ENCODE results near the gene KCNIP2. TPM values are rescaled to one million over a fixed set of nuclear protein-coding genes. Genes with fewer than 3 reads are reported as not detected.

The KCNIP2 gene
- total and polyA plus RNA-seq, 2 of the 4 experiments (the other 2 are of a cell fraction) = under 0.01 to 0.87 TPM

- 7% methylated on average over 14 of the region's 36 CpGs; no CpG with 5 or more reads in 1 of the 2 experiments for WGBS, 2 experiments (ENCODE audit: extremely low coverage in 2 of 2, insufficient read length in 1 of 2)
- H4K91ac ChIP-seq (ENCODE audit: insufficient read depth, low read depth, low read length) = no peak overlapping the region
- H2BK20ac ChIP-seq (ENCODE audit: low read depth, low read length) = no peak overlapping the region
- dilution Hi-C loops (cut with HindIII; ENCODE audit: low sequenced_read_pairs, unreplicated experiment) = no loop called here
- no peak overlapping the region for H2AK5ac ChIP-seq (ENCODE audit: low read depth, low read length)
- H3K27me3 ChIP-seq (ENCODE audit: control insufficient read depth, insufficient read depth, low read length) = no peaks in the 10 kb centered on the region
- in situ Hi-C loops (cut with MboI; ENCODE audit: low sequenced_read_pairs) = loop anchor here (5.0 kb wide), 1 partner anchor 173 kb away; no protein-coding TSS in a partner anchor
- H3K9me1 ChIP-seq (ENCODE audit: insufficient read depth, low read length) = peaks cover 9% of the 10 kb centered on the region
- H2AFZ ChIP-seq (replicated peaks; ENCODE audit: low read length, poor library complexity) = peak overlapping the region; percentile 74
- intact Hi-C loops (cut with micrococcal nuclease) = loop anchor here (1.0 kb wide), 4 partner anchors 50 to 234 kb away; no protein-coding TSS in a partner anchor
- no peak overlapping the region for H4K8ac ChIP-seq (ENCODE audit: low read depth in 2 of 2, low read length in 2 of 2)
- no peak overlapping the region for H2AK9ac ChIP-seq (replicated peaks; ENCODE audit: low read depth, low read length, poor library complexity)
- H3K56ac ChIP-seq (ENCODE audit: extremely low read depth, insufficient read depth, low read length) = no peak overlapping the region
- no peak overlapping the region for H3K27ac ChIP-seq (ENCODE audit: insufficient read depth, low read length)
- H3K14ac ChIP-seq (replicated peaks; ENCODE audit: low read depth, low read length) = no peak overlapping the region
- H3K9ac ChIP-seq (ENCODE audit: low read depth, low read length) = no peak overlapping the region
- no peak overlapping the region for H2BK15ac ChIP-seq (ENCODE audit: low read depth, low read length)
- CTCF ChIA-PET = interaction anchor here (2.1 to 4.4 kb wide), 2 partner anchors 49 to 170 kb away, joined by 23 to 60 read pairs; no protein-coding TSS in a partner anchor
- ATAC-seq (ENCODE audit: low read depth) (peak; percentile 61), DNase-seq (peak; percentile 11)
- no peak overlapping the region for H3K4ac ChIP-seq (ENCODE audit: low read depth, low read length)
- H3K36me3 ChIP-seq (ENCODE audit: control insufficient read depth, insufficient read depth, low read length) = no peaks in the 10 kb centered on the region
- no peak overlapping the region for H3K23ac ChIP-seq (ENCODE audit: low read depth, low read length)
- BruUV-seq (replicated peaks) = no TSS peak
- H3K4me2 ChIP-seq (ENCODE audit: low read depth, low read length) = peak overlapping the region; percentile 91
- H3K4me3 ChIP-seq (ENCODE audit: insufficient read depth, low read depth, low read length) = peak overlapping the region; percentile 30
- H3K9me3 ChIP-seq (ENCODE audit: control insufficient read depth, insufficient read depth, low read length) = no peaks in the 10 kb centered on the region
- POLR2A ChIA-PET (ENCODE audit: unreplicated experiment) = no interaction called here
- TF ChIP-seq RAD21 (IDR thresholded peaks at IDR 0.05; ENCODE audit: low read length) = no peak
- TF ChIP-seq MAFK (IDR thresholded peaks at IDR 0.05; ENCODE audit: low read depth, low read length) = no peak
- no peak for TF ChIP-seq BHLHE40 (IDR thresholded peaks at IDR 0.05; ENCODE audit: low read depth, low read length)
- TF ChIP-seq RCOR1 (IDR thresholded peaks at IDR 0.05; ENCODE audit: insufficient replicate concordance, low read length) = no peak
- TF ChIP-seq NFE2L2 (IDR thresholded peaks at IDR 0.05; ENCODE audit: low read depth, low read length) = no peak
- no peak for TF ChIP-seq CTCF (conservative IDR thresholded peaks at IDR 0.05; ENCODE audit: low read depth, low read length)
- no peak overlapping the region for H4K5ac ChIP-seq (ENCODE audit: low read depth, low read length)
- no peak overlapping the region for H3K18ac ChIP-seq (ENCODE audit: low read depth, low read length)
- H3K79me1 ChIP-seq (ENCODE audit: low read depth in 1 of 2, low read length in 2 of 2) = peaks cover 0 to 9% of the 10 kb centered on the region in 2 experiments; a peak in 1 of 4 replicates
- H2BK120ac ChIP-seq (ENCODE audit: low read depth, low read length) = no peak overlapping the region
- no peak overlapping the region for H2BK5ac ChIP-seq (ENCODE audit: low read depth, low read length, poor library complexity, severe bottlenecking)
- H4K20me1 ChIP-seq (ENCODE audit: insufficient read depth, low read length) = peaks cover 31% of the 10 kb centered on the region
- peaks cover 5% of the 10 kb centered on the region; the same call in 1 of the 2 replicates for H3K4me1 ChIP-seq (ENCODE audit: control insufficient read depth, insufficient read depth, low read length)
Observed at GRCh38 chr10:101839416-101840063, 4.1 kb downstream of the KCNIP2 start.

All from IMR-90 (cell line).